ENCODE data around the gene MAP3K20.

Gene MAP3K20

GRCh38 chr2:173196080-173196479 is 120.4 kb downstream of the MAP3K20 start:
- Histone ChIP-seq H3K9me3 (no peaks in the 10 kb centered on the region), H3K4me1 (ENCODE audit: control insufficient read depth in 1 of 2, insufficient read depth in 1 of 2, low read depth in 1 of 2, low read length in 1 of 2) (no peaks in the 10 kb centered on the region), H3K27ac (no peak overlapping the region), H3K36me3 (no peaks in the 10 kb centered on the region), H3K27me3 (no peaks in the 10 kb centered on the region), H3K4me3 (ENCODE audit: low read depth in 1 of 2, low read length in 1 of 2) (no peak overlapping the region)
- TF ChIP-seq CTCF (IDR thresholded peaks at IDR 0.05), result no peak

- no peaks in the 10 kb centered on the region for H3K36me3 ChIP-seq
Observed at GRCh38 chr2:173196638-173197037, 121.0 kb downstream of the MAP3K20 start.

GRCh38 chr2:173198327-173198726 is 122.7 kb downstream of the MAP3K20 start:
- no peaks in the 10 kb centered on the region for H3K27me3 ChIP-seq
- H3K36me3 ChIP-seq, result no peaks in the 10 kb centered on the region
- H3K4me3 ChIP-seq (ENCODE audit: low read depth in 1 of 2, low read length in 1 of 2), result no peak overlapping the region
- H3K27ac ChIP-seq, result no peak overlapping the region
- no peak for TF ChIP-seq CTCF (IDR thresholded peaks at IDR 0.05)
- H3K4me1 ChIP-seq (ENCODE audit: control insufficient read depth in 1 of 2, insufficient read depth in 1 of 2, low read depth in 1 of 2, low read length in 1 of 2), result no peaks in the 10 kb centered on the region
- no peaks in the 10 kb centered on the region for H3K9me3 ChIP-seq

More at GRCh38 chr2:173196638-173197037, 121.0 kb downstream of the MAP3K20 start:
- Histone ChIP-seq H3K27me3 (no peaks in the 10 kb centered on the region), H3K4me3 (ENCODE audit: low read depth in 1 of 2, low read length in 1 of 2) (no peak overlapping the region), H3K27ac (no peak overlapping the region), H3K4me1 (ENCODE audit: control insufficient read depth in 1 of 2, insufficient read depth in 1 of 2, low read depth in 1 of 2, low read length in 1 of 2) (no peaks in the 10 kb centered on the region), H3K9me3 (no peaks in the 10 kb centered on the region)
- no peak for TF ChIP-seq CTCF (IDR thresholded peaks at IDR 0.05)

GRCh38 chr2:173199294-173199693 is 123.6 kb downstream of the MAP3K20 start:
- Histone ChIP-seq H3K27ac (no peak overlapping the region), H3K36me3 (no peaks in the 10 kb centered on the region), H3K9me3 (no peaks in the 10 kb centered on the region), H3K27me3 (no peaks in the 10 kb centered on the region), H3K4me1 (ENCODE audit: control insufficient read depth in 1 of 2, insufficient read depth in 1 of 2, low read depth in 1 of 2, low read length in 1 of 2) (no peaks in the 10 kb centered on the region), H3K4me3 (ENCODE audit: low read depth in 1 of 2, low read length in 1 of 2) (no peak overlapping the region)
- TF ChIP-seq CTCF (IDR thresholded peaks at IDR 0.05), result no peak

GRCh38 chr2:173202570-173202969 is 126.9 kb downstream of the MAP3K20 start:
- H3K9me3 ChIP-seq, result no peaks in the 10 kb centered on the region
- no peak for TF ChIP-seq CTCF (IDR thresholded peaks at IDR 0.05)
- no peaks in the 10 kb centered on the region for H3K36me3 ChIP-seq

GRCh38 chr2:173204316-173204715 is 128.7 kb downstream of the MAP3K20 start:
- no peak for TF ChIP-seq CTCF (IDR thresholded peaks at IDR 0.05)
- H3K36me3 ChIP-seq, result no peaks in the 10 kb centered on the region
- H3K4me3 ChIP-seq (ENCODE audit: low read depth in 1 of 2, low read length in 1 of 2), result no peak overlapping the region
- no peaks in the 10 kb centered on the region for H3K4me1 ChIP-seq (ENCODE audit: control insufficient read depth in 1 of 2, insufficient read depth in 1 of 2, low read depth in 1 of 2, low read length in 1 of 2)
- no peaks in the 10 kb centered on the region for H3K27me3 ChIP-seq
- H3K27ac ChIP-seq, result no peak overlapping the region
- H3K9me3 ChIP-seq, result no peaks in the 10 kb centered on the region

More at GRCh38 chr2:173202570-173202969, 126.9 kb downstream of the MAP3K20 start:
- no peaks in the 10 kb centered on the region for H3K4me1 ChIP-seq (ENCODE audit: control insufficient read depth in 1 of 2, insufficient read depth in 1 of 2, low read depth in 1 of 2, low read length in 1 of 2)
- no peaks in the 10 kb centered on the region for H3K27me3 ChIP-seq
- no peak overlapping the region for H3K4me3 ChIP-seq (ENCODE audit: low read depth in 1 of 2, low read length in 1 of 2)
- H3K27ac ChIP-seq, result no peak overlapping the region

Data from neutrophil (primary cell).